ENCODE results near the gene METTL23. TPM values are rescaled to one million over a fixed set of nuclear protein-coding genes. Genes with fewer than 3 reads are reported as not detected.

METTL23 gene
- total and polyA plus RNA-seq, 7 experiments from 2014 or later = 39.6 to 152 (median 73.8) TPM

GRCh38 chr17:76686538-76687297 lies 39.9 kb upstream of the METTL23 start:
- Histone ChIP-seq H3K4me1 (ENCODE audit: control insufficient read depth in 2 of 2, insufficient read depth in 2 of 2, low read length in 2 of 2) (peaks cover 0 to 2% of the 10 kb centered on the region in 2 donors), H3K4me3 (ENCODE audit: low read length) (no peak overlapping the region), H3K27ac (ENCODE audit: low read depth, low read length) (no peak overlapping the region), H3K36me3 (ENCODE audit: control insufficient read depth in 2 of 3, insufficient read depth in 3 of 3, low read length in 3 of 3) (no peaks in the 10 kb centered on the region), H3K9me3 (ENCODE audit: control insufficient read depth in 2 of 3, low read length in 3 of 3) (no peaks in the 10 kb centered on the region), H3K27me3 (ENCODE audit: control insufficient read depth in 2 of 2, insufficient read depth in 2 of 2, low read length in 2 of 2) (no peaks in the 10 kb centered on the region)
- ChIA-PET CTCF (no interaction called here), POLR2A (no interaction called here)
- intact Hi-C loops (cut with micrococcal nuclease) = no loop called here
- Mint-ChIP-seq H3K4me1 (peaks cover 0 to 5% (median 0%) of the 10 kb centered on the region in 7 donors), H3K9me3 (no peaks in the 10 kb centered on the region), H3K4me3 (no peak overlapping the region), H3K27me3 (peaks cover 0 to 4% (median 0%) of the 10 kb centered on the region in 5 donors), H3K27ac (no peak overlapping the region), H3K36me3 (no peaks in the 10 kb centered on the region)
- ATAC-seq (no peak), DNase-seq (no peak)

- H3K4me3 ChIP-seq (ENCODE audit: low read length) = no peak overlapping the region
- H3K9me3 ChIP-seq (ENCODE audit: control insufficient read depth in 2 of 3, low read length in 3 of 3) = no peaks in the 10 kb centered on the region
- H3K36me3 ChIP-seq (ENCODE audit: control insufficient read depth in 2 of 3, insufficient read depth in 3 of 3, low read length in 3 of 3) = no peaks in the 10 kb centered on the region
- DNase-seq = no peak
- Mint-ChIP-seq H3K4me3 (no peak overlapping the region), H3K4me1 (no peaks in the 10 kb centered on the region), H3K27me3 (peaks cover 0 to 4% (median 0%) of the 10 kb centered on the region in 5 donors), H3K36me3 (no peaks in the 10 kb centered on the region), H3K27ac (no peak overlapping the region), H3K9me3 (no peaks in the 10 kb centered on the region)
- H3K4me1 ChIP-seq (ENCODE audit: control insufficient read depth in 2 of 2, insufficient read depth in 2 of 2, low read length in 2 of 2) = no peaks in the 10 kb centered on the region
- intact Hi-C loops (cut with micrococcal nuclease) = no loop called here
- ATAC-seq = no peak
- no peaks in the 10 kb centered on the region for H3K27me3 ChIP-seq (ENCODE audit: control insufficient read depth in 2 of 2, insufficient read depth in 2 of 2, low read length in 2 of 2)
- no peak overlapping the region for H3K27ac ChIP-seq (ENCODE audit: low read depth, low read length)
- ChIA-PET POLR2A (no interaction called here), CTCF (no interaction called here)
These were observed 39.1 kb upstream of the METTL23 start for GRCh38 chr17:76687298-76688164.

- H3K27ac ChIP-seq (ENCODE audit: low read depth, low read length) = no peak overlapping the region
These were observed 38.4 kb upstream of the METTL23 start for GRCh38 chr17:76688165-76688622.

GRCh38 chr17:76689859-76690258 lies 36.8 kb upstream of the METTL23 start:
- peaks cover 0 to 4% (median 0%) of the 10 kb centered on the region in 5 donors for H3K27me3 Mint-ChIP-seq
- H3K27ac ChIP-seq (ENCODE audit: low read depth, low read length) = no peak overlapping the region
- H3K27ac Mint-ChIP-seq = no peak overlapping the region
- H3K27me3 ChIP-seq (ENCODE audit: control insufficient read depth in 2 of 2, insufficient read depth in 2 of 2, low read length in 2 of 2) = no peaks in the 10 kb centered on the region
- H3K4me3 ChIP-seq (ENCODE audit: low read length) = no peak overlapping the region
- ChIA-PET CTCF (no interaction called here), POLR2A (no interaction called here)
- H3K9me3 Mint-ChIP-seq = no peaks in the 10 kb centered on the region
- H3K36me3 Mint-ChIP-seq = no peaks in the 10 kb centered on the region
- intact Hi-C loops (cut with micrococcal nuclease) = no loop called here
- H3K4me3 Mint-ChIP-seq = no peak overlapping the region
- no peaks in the 10 kb centered on the region for H3K4me1 Mint-ChIP-seq
- no peaks in the 10 kb centered on the region for H3K4me1 ChIP-seq (ENCODE audit: control insufficient read depth in 2 of 2, insufficient read depth in 2 of 2, low read length in 2 of 2)
- H3K9me3 ChIP-seq (ENCODE audit: control insufficient read depth in 2 of 3, low read length in 3 of 3) = no peaks in the 10 kb centered on the region
- no peaks in the 10 kb centered on the region for H3K36me3 ChIP-seq (ENCODE audit: control insufficient read depth in 2 of 3, insufficient read depth in 3 of 3, low read length in 3 of 3)
- DNase-seq (no peak), ATAC-seq (no peak)

More at GRCh38 chr17:76688165-76688622, 38.4 kb upstream of the METTL23 start:
- Histone ChIP-seq H3K27me3 (ENCODE audit: control insufficient read depth in 2 of 2, insufficient read depth in 2 of 2, low read length in 2 of 2) (no peaks in the 10 kb centered on the region), H3K4me1 (ENCODE audit: control insufficient read depth in 2 of 2, insufficient read depth in 2 of 2, low read length in 2 of 2) (no peaks in the 10 kb centered on the region), H3K36me3 (ENCODE audit: control insufficient read depth in 2 of 3, insufficient read depth in 3 of 3, low read length in 3 of 3) (no peaks in the 10 kb centered on the region), H3K9me3 (ENCODE audit: control insufficient read depth in 2 of 3, low read length in 3 of 3) (no peaks in the 10 kb centered on the region), H3K4me3 (ENCODE audit: low read length) (no peak overlapping the region)
- peaks cover 0 to 4% (median 0%) of the 10 kb centered on the region in 5 donors for H3K27me3 Mint-ChIP-seq
- DNase-seq = no peak
- no peak overlapping the region for H3K4me3 Mint-ChIP-seq
- no peaks in the 10 kb centered on the region for H3K4me1 Mint-ChIP-seq
- H3K9me3 Mint-ChIP-seq = no peaks in the 10 kb centered on the region
- intact Hi-C loops (cut with micrococcal nuclease) = no loop called here
- CTCF ChIA-PET = no interaction called here
- ATAC-seq = no peak
- POLR2A ChIA-PET = no interaction called here
- H3K27ac Mint-ChIP-seq = no peak overlapping the region
- H3K36me3 Mint-ChIP-seq = no peaks in the 10 kb centered on the region

GRCh38 chr17:76690596-76691280 lies 35.9 kb upstream of the METTL23 start:
- no peaks in the 10 kb centered on the region for H3K36me3 ChIP-seq (ENCODE audit: control insufficient read depth in 2 of 3, insufficient read depth in 3 of 3, low read length in 3 of 3)
- no peaks in the 10 kb centered on the region for H3K36me3 Mint-ChIP-seq
- intact Hi-C loops (cut with micrococcal nuclease) = no loop called here
- DNase-seq = no peak
- peaks cover 0 to 6% (median 0%) of the 10 kb centered on the region in 5 donors for H3K27me3 Mint-ChIP-seq
- no peak overlapping the region for H3K27ac Mint-ChIP-seq
- H3K4me3 Mint-ChIP-seq = no peak overlapping the region
- H3K4me1 Mint-ChIP-seq = peaks cover 0 to 8% (median 0%) of the 10 kb centered on the region in 7 donors
- ChIA-PET POLR2A (no interaction called here), CTCF (interaction anchor here (0.6 kb wide), 1 partner anchor 17 kb away, joined by 8 read pairs; no protein-coding TSS in a partner anchor)
- no peaks in the 10 kb centered on the region for H3K27me3 ChIP-seq (ENCODE audit: control insufficient read depth in 2 of 2, insufficient read depth in 2 of 2, low read length in 2 of 2)
- H3K9me3 ChIP-seq (ENCODE audit: control insufficient read depth in 2 of 3, low read length in 3 of 3) = no peaks in the 10 kb centered on the region
- no peak overlapping the region for H3K4me3 ChIP-seq (ENCODE audit: low read length)
- H3K9me3 Mint-ChIP-seq = no peaks in the 10 kb centered on the region
- no peak for ATAC-seq
- no peak overlapping the region for H3K27ac ChIP-seq (ENCODE audit: low read depth, low read length)
- H3K4me1 ChIP-seq (ENCODE audit: control insufficient read depth in 2 of 2, insufficient read depth in 2 of 2, low read length in 2 of 2) = no peaks in the 10 kb centered on the region

DNA sequence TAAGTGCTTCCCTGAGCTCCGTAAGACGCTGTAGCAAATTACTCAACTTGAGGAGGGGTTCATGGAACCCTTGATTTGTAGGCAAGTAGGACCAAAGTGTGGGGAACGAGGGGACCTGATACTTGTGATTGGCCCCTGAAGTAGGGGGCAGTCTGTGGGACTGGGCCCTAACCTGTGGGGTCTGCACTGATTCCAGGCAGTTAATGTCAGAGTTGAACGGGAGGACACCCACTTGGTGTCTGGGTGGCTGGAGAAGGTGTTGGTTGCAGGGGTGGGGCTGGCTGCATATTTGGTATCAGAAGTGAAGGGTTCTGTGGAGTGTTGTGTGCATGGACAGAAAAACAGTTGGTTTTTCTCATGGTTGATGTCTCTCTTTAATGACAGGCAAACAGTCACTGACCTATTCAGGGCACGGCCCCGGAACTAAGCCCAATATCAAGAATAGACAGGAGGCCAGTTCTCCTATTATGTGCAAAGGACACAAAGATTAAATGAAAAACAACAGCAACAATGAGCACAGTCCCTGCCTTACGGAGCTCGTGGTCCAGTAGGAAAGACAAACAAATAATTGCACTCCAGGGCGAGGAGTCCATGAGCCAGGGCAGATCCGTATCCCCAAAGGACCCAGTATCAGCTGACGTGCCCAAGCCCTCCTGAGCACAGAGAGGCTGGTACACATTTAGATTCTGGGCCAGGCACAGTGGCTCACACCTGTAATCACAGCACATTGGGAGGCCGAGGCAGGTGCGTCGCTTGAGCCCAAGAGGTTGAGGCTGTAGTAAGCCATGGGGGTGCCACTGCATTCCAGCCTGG lies 35.1 kb upstream of the METTL23 start:
- Mint-ChIP-seq H3K4me3 (no peak overlapping the region), H3K27ac (no peak overlapping the region), H3K36me3 (no peaks in the 10 kb centered on the region), H3K9me3 (no peaks in the 10 kb centered on the region), H3K4me1 (peaks cover 0 to 14% (median 0%) of the 10 kb centered on the region in 7 donors), H3K27me3 (peaks cover 0 to 6% (median 0%) of the 10 kb centered on the region in 5 donors)
- H3K4me3 ChIP-seq (ENCODE audit: low read length) = no peak overlapping the region
- no peaks in the 10 kb centered on the region for H3K36me3 ChIP-seq (ENCODE audit: control insufficient read depth in 2 of 3, insufficient read depth in 3 of 3, low read length in 3 of 3)
- CTCF ChIA-PET = no interaction called here
- no peak overlapping the region for H3K27ac ChIP-seq (ENCODE audit: low read depth, low read length)
- ATAC-seq (no peak), DNase-seq (no peak)
- no peaks in the 10 kb centered on the region for H3K9me3 ChIP-seq (ENCODE audit: control insufficient read depth in 2 of 3, low read length in 3 of 3)
- no peaks in the 10 kb centered on the region for H3K4me1 ChIP-seq (ENCODE audit: control insufficient read depth in 2 of 2, insufficient read depth in 2 of 2, low read length in 2 of 2)
- POLR2A ChIA-PET = interaction anchor here (0.6 to 0.7 kb wide), 3 partner anchors 31 to 237 kb away, joined by 3 to 5 read pairs (median 3); no protein-coding TSS in a partner anchor
- intact Hi-C loops (cut with micrococcal nuclease) = no loop called here
- no peaks in the 10 kb centered on the region for H3K27me3 ChIP-seq (ENCODE audit: control insufficient read depth in 2 of 2, insufficient read depth in 2 of 2, low read length in 2 of 2)

Measured in naive thymus-derived CD4-positive, alpha-beta T cell (primary cell).